HG03175 (cell line): ENCODE results near the gene THBS1.

Experiments used
- ATAC-seq: cut with Tn5 transposase; IDR thresholded peaks from one replicate; pipeline ENCODE4 v1.9.1; 2021; ENCODE audit warnings: mild to moderate bottlenecking, moderate library complexity; ENCODE audit not compliant: unreplicated experiment

THBS1 gene

GRCh38 chr15:39602143-39602542 is 21.3 kb downstream of the THBS1 start:
- no peak for ATAC-seq

- ATAC-seq: no peak
Observed at GRCh38 chr15:39605146-39605545, 24.3 kb downstream of the THBS1 start.

GRCh38 chr15:39608185-39609139 is 27.6 kb downstream of the THBS1 start:
- ATAC-seq: no peak

DNA sequence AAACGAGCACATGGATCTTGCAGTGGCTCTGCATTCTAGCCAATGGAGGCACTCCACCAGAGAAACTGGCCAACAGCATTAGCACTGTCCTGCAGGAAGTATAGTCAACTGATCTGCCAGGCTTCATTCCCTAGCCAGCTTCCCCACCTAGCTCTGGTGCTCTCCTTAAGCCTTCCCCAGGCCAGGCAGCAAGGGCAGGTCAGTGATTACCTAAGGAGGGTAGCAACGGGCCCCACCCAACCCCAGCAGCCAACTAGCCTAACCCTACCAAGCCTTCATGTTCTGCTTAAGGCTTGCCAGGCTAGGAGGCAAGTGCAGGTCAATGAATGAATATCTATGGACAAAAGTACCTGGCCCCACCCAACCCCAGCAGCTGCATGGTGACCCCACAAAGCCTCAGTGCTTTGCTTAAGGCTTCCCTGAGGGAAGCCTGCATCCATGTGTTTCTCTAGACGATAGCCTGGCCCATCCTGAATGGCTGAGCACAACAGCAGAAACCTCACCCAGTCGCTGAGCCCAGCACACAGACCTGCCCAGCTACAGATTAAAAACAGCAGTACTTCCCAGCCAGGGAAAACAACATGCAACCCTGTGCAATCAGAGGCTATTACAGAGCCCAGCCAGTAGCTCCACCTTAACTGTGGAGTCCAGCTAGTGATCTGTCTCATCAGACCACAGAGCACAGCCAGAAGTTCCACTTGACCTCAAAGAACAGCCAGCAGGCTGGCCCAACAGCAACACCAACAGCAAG is 28.5 kb downstream of the THBS1 start:
- ATAC-seq: no peak

DNA sequence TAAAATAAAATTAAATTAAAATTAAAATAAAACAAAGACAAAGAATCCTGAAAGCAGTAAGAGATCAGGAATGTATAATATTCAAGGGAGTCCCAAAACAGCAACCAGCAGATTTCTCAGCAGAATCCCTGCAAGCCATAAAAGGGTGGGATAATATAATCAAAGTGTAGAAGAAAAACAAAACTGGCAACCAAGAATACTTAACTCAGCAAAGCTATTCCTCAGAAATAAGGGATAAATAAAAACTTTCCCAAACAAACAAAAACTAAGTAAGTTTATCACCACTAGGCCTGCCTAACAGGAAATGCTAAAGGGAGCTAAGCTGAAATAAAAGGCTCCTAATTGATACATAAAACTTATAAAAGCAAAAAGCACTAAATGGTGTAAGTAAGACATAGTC is 29.8 kb downstream of the THBS1 start:
- ATAC-seq: no peak

- no peak for ATAC-seq
Observed at GRCh38 chr15:39613271-39613670, 32.4 kb downstream of the THBS1 start.

DNA sequence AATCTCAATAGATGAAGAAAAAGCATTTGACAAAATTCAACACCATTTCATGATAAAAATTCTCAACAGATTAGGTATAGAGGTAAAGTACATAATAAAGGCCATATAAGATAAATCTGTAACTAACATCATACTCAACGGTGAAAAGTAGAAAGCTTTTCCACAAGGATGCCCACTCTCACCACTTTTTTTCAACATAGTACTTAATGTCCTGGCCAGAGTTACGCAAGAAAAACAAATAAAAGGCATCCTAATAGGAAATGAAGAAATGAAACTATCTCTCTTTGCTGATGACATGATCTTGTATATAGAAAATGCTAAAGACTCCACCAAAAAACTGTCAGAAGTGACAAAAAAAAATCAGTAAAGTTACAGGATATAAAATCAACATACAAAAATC is 33.0 kb downstream of the THBS1 start:
- no peak for ATAC-seq

GRCh38 chr15:39616731-39617455 is 36.0 kb downstream of the THBS1 start:
- no peak for ATAC-seq

DNA sequence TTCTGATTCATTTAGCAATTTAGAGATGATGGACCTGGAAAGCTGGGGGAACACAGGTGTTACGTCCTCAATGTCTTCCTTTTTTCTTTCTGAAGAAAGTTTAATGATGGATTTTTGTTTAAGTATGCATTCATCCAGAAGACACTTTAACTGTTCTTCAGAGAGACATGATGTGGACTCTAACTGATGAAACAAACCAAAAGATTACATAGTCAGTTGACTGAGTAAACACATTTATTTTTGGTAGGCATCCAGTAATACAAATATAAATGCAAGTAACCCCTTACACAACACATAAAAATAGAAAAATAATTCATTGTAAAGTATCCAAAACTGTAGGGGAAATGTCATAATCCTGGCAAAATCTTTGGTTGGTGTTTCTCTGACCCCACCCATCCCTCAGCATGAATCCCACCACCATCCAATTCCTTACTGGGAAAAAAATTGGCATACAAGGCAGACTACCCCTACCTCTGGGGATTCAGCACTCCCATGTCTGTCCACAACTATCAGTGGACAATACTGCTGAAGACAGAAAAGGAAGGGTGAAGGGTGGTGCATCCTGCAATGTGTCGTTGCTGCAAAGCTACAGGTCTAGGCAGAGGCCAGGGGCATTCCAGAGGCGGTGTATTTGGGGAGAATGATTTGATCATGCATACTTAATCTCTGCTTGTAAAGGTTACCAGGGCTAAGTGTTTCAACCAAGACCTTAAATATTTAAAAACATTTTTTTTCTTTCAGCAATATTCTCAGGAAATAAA is 37.4 kb downstream of the THBS1 start:
- no peak for ATAC-seq

DNA sequence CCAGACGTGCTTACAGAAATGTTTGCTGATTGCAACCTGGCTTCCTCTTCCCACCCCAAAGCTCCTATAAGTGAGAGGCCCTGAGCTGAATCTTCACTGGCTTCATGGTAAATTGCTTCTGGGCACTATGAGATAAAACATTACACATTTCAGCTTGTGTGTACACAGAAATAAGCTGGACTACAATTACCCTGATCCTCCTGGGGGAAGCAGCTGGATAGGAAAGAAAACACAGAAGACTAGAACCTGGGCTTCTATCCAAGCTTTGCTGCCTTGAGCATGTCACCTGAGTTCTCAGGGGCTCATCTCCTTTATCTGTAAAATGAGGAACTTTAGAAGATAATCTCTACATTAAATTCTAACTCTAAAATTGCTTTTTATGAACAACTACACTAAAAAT is 40.3 kb downstream of the THBS1 start:
- no peak for ATAC-seq

GRCh38 chr15:39621976-39622375 is 41.1 kb downstream of the THBS1 start:
- no peak for ATAC-seq

- ATAC-seq: no peak
Observed at GRCh38 chr15:39622660-39623516, 42.0 kb downstream of the THBS1 start.

DNA sequence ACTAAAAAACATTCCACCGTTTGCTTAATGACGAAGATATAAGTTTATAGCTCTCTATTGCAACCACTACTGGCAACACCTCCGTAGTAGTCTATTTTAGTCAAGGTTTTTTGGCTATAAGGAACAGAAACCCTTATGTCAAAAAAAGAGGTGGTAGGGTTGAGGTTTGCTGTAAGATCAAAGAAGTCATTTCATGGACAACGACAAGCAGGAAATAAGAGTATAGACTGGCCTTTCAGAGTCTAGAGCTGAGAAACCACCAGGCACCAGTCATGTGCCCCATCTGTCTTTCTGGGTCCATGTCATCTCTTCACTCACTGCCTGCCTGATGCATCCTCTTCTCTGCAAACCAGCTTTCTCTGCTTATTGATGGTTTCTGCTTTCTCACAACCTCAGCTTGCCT is 42.7 kb downstream of the THBS1 start:
- peak; percentile 95 for ATAC-seq

DNA sequence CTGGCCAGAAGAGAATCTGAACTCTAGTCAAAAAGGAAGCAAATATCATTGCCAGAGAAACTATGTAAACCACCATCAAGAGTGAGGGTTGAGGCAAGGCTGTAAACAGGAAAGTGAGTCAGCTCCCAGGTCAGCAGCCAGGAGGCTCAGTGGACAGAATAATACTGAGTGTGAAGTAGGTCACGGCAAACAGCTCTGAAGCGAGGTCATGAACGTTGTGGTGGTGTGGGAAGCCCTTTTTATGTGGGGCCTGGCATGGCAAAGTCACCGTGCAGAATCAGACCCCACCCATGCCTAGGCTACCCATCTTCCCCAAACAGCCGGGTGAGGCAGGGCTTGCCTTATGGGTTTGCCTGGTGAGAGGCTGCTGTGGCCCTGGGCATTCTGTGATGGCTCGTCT is 43.9 kb downstream of the THBS1 start:
- no peak for ATAC-seq

- ATAC-seq: no peak
Observed at GRCh38 chr15:39625451-39625850, 44.6 kb downstream of the THBS1 start.

GRCh38 chr15:39625856-39626255 is 45.0 kb downstream of the THBS1 start:
- no peak for ATAC-seq

GRCh38 chr15:39627451-39628143 is 46.7 kb downstream of the THBS1 start:
- ATAC-seq: no peak

- no peak for ATAC-seq
Observed at GRCh38 chr15:39628144-39628508, 47.2 kb downstream of the THBS1 start.

GRCh38 chr15:39628546-39629257 is 47.8 kb downstream of the THBS1 start:
- no peak for ATAC-seq
